GM12878 (cell line): Measurements from ENCODE around the gene PRKAG2. TPM values are rescaled to one million over a fixed set of nuclear protein-coding genes. Genes with fewer than 3 reads are reported as not detected.

Experiments
- ATAC-seq: fragments of 200-7000 bp; cut with Tn5 transposase; 3 replicates; pipeline ENCODE4 v1.9.1; 2020; ENCODE audit warnings: mild to moderate bottlenecking, moderate library complexity
- BruUV-seq: library from RNA; stranded (reverse); fragments of 400-500 nt; replicated peaks from 2 replicates; lab custom pipeline; 2021; lab: Mats Ljungman, UMichigan
- CTCF ChIA-PET: fragments of 300-600 bp; sonication (Branson Sonifier 250); formaldehyde crosslinking; extraction: SDS; loops from one replicate; lab custom pipeline; 2021; ENCODE audit warnings: inconsistent platforms; lab: Yijun Ruan, JAX
- POLR2A ChIA-PET: fragments of 350-600 bp; formaldehyde crosslinking; extraction: SDS; loops from one replicate; lab custom pipeline; 2021; ENCODE audit warnings: inconsistent platforms; lab: Charles Lee
- RAD21 ChIA-PET: fragments of 300-600 bp; sonication (Branson Sonifier 250); formaldehyde crosslinking; loops from one replicate; lab custom pipeline; 2023; ENCODE audit warnings: antibody characterized with exemption; ENCODE audit not compliant: unreplicated experiment; lab: Charles Lee
- SMC1A ChIA-PET: fragments of 300-600 bp; sonication (Branson Sonifier 250); formaldehyde crosslinking; loops from one replicate; lab custom pipeline; 2023; ENCODE audit not compliant: unreplicated experiment, uncharacterized antibody; lab: Charles Lee
- DNase-seq: peaks from one replicate; pipeline ENCODE4 v3.0.0-alpha.2; 2011; ENCODE audit warnings: low read depth, low spot score
- FAIRE-seq: peaks from 3 replicates; lab custom pipeline; 2011; peaks lifted over from hg19 to GRCh38; lab: Jason Lieb, UNC
- H2AFZ ChIP-seq: 2 replicates; pipeline ENCODE4 v1.6.0; 2011; ENCODE audit warnings: low read depth, low read length, control low read depth; ENCODE audit not compliant: control insufficient read depth
- H3K27ac ChIP-seq: 2 replicates; pipeline ENCODE4 v1.5.1; 2011; ENCODE audit warnings: control low read depth; ENCODE audit not compliant: control insufficient read depth, insufficient read depth
- H3K27me3 ChIP-seq, 2 experiments: replicated peaks in 1 of 2; 2 replicates each; pipeline versions ENCODE4 v1.6.0 to v1.6.1; 2011; ENCODE audit warnings: low read length in 1 of 2; ENCODE audit not compliant: control insufficient read depth in 2 of 2, insufficient read depth in 2 of 2
- H3K36me3 ChIP-seq, 2 experiments: 2 replicates each; pipeline ENCODE4 v1.5.1; 2011; ENCODE audit warnings: low read length in 1 of 2; ENCODE audit not compliant: control insufficient read depth in 2 of 2, insufficient read depth in 2 of 2
- H3K4me1 ChIP-seq: 2 replicates; pipeline ENCODE4 v1.6.1; 2011; ENCODE audit warnings: mild to moderate bottlenecking, low read length, moderate library complexity, mixed read lengths; ENCODE audit not compliant: control insufficient read depth, insufficient read depth
- H3K4me2 ChIP-seq: 2 replicates; pipeline ENCODE4 v1.6.0; 2011; ENCODE audit warnings: control low read depth; ENCODE audit not compliant: control insufficient read depth, insufficient read depth
- H3K4me3 ChIP-seq: fragments of 200-600 bp; sonication (generic); 2 replicates; pipeline ENCODE4 v1.5.1; 2016
- H3K79me2 ChIP-seq: 2 replicates; pipeline ENCODE4 v1.6.0; 2011; ENCODE audit warnings: low read length; ENCODE audit not compliant: control insufficient read depth, insufficient read depth
- H3K9ac ChIP-seq: 2 replicates; pipeline ENCODE4 v1.8.0; 2011; ENCODE audit warnings: low read length, control low read depth, mixed read lengths; ENCODE audit not compliant: control insufficient read depth, insufficient read depth
- H3K9me3 ChIP-seq: replicated peaks from 3 replicates; pipeline ENCODE4 v1.5.1; 2011; ENCODE audit warnings: mild to moderate bottlenecking, low read length; ENCODE audit not compliant: control insufficient read depth, insufficient read depth
- H4K20me1 ChIP-seq: 2 replicates; pipeline ENCODE4 v1.6.0; 2011; ENCODE audit not compliant: control insufficient read depth, insufficient read depth
- BHLHE40 ChIP-seq, 2 experiments: fragments of 450-650 bp in 1 of 2; IDR thresholded peaks; 2 replicates each; pipeline ENCODE4 v1.6.1; 2011 to 2017; ENCODE audit warnings: low read depth in 2 of 2, borderline replicate concordance in 1 of 2, improper control_type of control experiment in 1 of 2, low read length in 1 of 2, mild to moderate bottlenecking in 1 of 2
- BRCA1 ChIP-seq: IDR thresholded peaks from 2 replicates; pipeline ENCODE4 v1.6.1; 2011; ENCODE audit warnings: low read depth, low read length, improper control_type of control experiment
- ETV6 ChIP-seq, 2 experiments: fragments of 450-650 bp in 1 of 2; IDR thresholded peaks in 1 of 2; conservative IDR thresholded peaks in 1 of 2; 2 replicates each; pipeline ENCODE4 v1.6.1; 2014; ENCODE audit warnings: antibody characterized with exemption in 1 of 2, borderline replicate concordance in 1 of 2, low read depth in 1 of 2, mild to moderate bottlenecking in 1 of 2, moderate library complexity in 1 of 2
- NRF1 ChIP-seq: conservative IDR thresholded peaks from 2 replicates; pipeline ENCODE4 v1.6.1; 2011; ENCODE audit warnings: mild to moderate bottlenecking, low read depth, low read length, improper control_type of control experiment
- POLR2AphosphoS2 ChIP-seq: IDR thresholded peaks from 2 replicates; pipeline ENCODE4 v1.6.1; 2011; ENCODE audit warnings: low read depth, mild to moderate bottlenecking, low read length, improper control_type of control experiment, moderate library complexity
- SP1 ChIP-seq: IDR thresholded peaks from one replicate; pipeline ENCODE4 v1.6.1; 2011; ENCODE audit warnings: low read depth, low read length
- WGBS: methylation state at CpG from one replicate; pipeline ENCODE4 v1.1.6; 2016; ENCODE audit warnings: low lambda C conversion rate; ENCODE audit not compliant: insufficient replicate concordance, insufficient coverage; ENCODE audit errors: missing lambda C conversion rate; 5-methylcytosine and 5-hydroxymethylcytosine counted together
- in situ Hi-C: fragments of 300-500 bp; cut with MboI; formaldehyde crosslinking; loops from 9 replicates; pipeline ENCODE4 v1.14.3; 2018; ENCODE audit warnings: mixed read lengths
- intact Hi-C: fragments of 100-400 bp; cut with micrococcal nuclease; formaldehyde crosslinking; loops from one replicate; pipeline ENCODE4 v1.14.2; 2022; ENCODE audit not compliant: unreplicated experiment
- polyA plus RNA-seq, 11 experiments: library from polyadenylated mRNA; depleted of rRNA in 4 of 11; unstranded in 6 of 11; stranded (reverse) in 5 of 11; fragments of >200 nt; fragmentation: Nextera tagmentation in 4 of 11; fragmentation: Illumina TruSeq in 1 of 11; extraction: Ambion mirVana in 4 of 11; extraction: Trizol in 1 of 11; gene quantifications; 1 replicate in 1 of 11; 2 replicates in 10 of 11; pipeline versions ENCODE4 v1.2.1 to v1.2.3, GENCODE V29; 2011 to 2016; ENCODE audit warnings: inconsistent platforms in 2 of 11, missing spikeins in 2 of 11, low read depth in 1 of 11
- total RNA-seq, 4 experiments: library from RNA; depleted of rRNA in 3 of 4; stranded (reverse); fragments of >200 nt in 3 of 4; fragmentation: Illumina TruSeq in 1 of 4; extraction: Trizol in 1 of 4; gene quantifications; 2 replicates each; pipeline versions ENCODE4 v1.2.1 to v1.2.3, GENCODE V29; 2013 to 2021
- TF ChIP-seq, protein P1 (sequence below): IDR thresholded peaks from 2 replicates; pipeline ENCODE4 v1.6.1; 2012; ENCODE audit warnings: low read length, inconsistent platforms

Gene PRKAG2
- total and polyA plus RNA-seq, 10 of the 15 experiments (the other 5 are each of a cell fraction or from before 2014, with no cell fraction given) = 3.4 to 8.9 (median 6.8) TPM

DNA sequence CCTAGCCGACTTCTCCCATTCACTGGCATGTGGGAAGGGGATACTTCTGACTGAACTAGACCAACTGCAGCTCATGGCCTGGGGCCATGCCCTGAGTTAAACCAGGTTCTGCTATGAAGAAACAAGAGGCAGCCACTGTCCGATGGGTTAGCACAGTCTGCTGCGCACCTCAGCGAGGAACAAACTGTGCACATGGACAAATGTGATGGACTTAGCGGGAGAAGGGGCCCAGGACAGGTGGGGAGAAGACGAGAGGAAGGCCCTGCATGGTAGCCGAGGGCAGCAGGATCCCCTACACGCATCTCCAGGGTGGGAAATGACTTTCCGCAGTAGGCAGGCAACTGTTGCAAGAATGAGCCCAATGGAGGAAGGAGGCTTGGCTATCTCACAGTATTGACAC is 115.0 kb downstream of the PRKAG2 start:
- Histone ChIP-seq H3K4me2 (no peak overlapping the region), H3K4me1 (no peaks in the 10 kb centered on the region), H4K20me1 (no peaks in the 10 kb centered on the region), H3K79me2 (no peaks in the 10 kb centered on the region), H3K27ac (no peak overlapping the region), H3K4me3 (no peak overlapping the region), H3K36me3 (no peaks in the 10 kb centered on the region), H2AFZ (no peak overlapping the region), H3K9ac (no peak overlapping the region), H3K9me3 (no peaks in the 10 kb centered on the region; the same call in 1 of the 3 replicates), H3K27me3 (no peaks in the 10 kb centered on the region; a peak in 1 of 4 replicates)
- DNase-seq (no peak), FAIRE-seq (no peak), ATAC-seq (no peak)
- in situ Hi-C loops = no loop called here
- POLR2A ChIA-PET = no interaction called here
- TF ChIP-seq ETV6 (conservative IDR thresholded peaks at IDR 0.05 in 1 of 2, IDR thresholded peaks at IDR 0.05 in 1 of 2; ENCODE audit: borderline replicate concordance in 1 of 2, low read depth in 1 of 2) (no peak), BRCA1 (no peak), POLR2AphosphoS2 (no peak), NRF1 (no peak), BHLHE40 (IDR thresholded peaks at IDR 0.05; ENCODE audit: borderline replicate concordance in 1 of 2, low read depth in 2 of 2, low read length in 1 of 2) (no peak), SP1 (no peak)
- TF ChIP-seq, protein P1, sequence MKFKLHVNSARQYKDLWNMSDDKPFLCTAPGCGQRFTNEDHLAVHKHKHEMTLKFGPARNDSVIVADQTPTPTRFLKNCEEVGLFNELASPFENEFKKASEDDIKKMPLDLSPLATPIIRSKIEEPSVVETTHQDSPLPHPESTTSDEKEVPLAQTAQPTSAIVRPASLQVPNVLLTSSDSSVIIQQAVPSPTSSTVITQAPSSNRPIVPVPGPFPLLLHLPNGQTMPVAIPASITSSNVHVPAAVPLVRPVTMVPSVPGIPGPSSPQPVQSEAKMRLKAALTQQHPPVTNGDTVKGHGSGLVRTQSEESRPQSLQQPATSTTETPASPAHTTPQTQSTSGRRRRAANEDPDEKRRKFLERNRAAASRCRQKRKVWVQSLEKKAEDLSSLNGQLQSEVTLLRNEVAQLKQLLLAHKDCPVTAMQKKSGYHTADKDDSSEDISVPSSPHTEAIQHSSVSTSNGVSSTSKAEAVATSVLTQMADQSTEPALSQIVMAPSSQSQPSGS = no peak
- WGBS = 81% methylated on average over 9 of the region's 9 CpGs
- no TSS peak for BruUV-seq
- intact Hi-C loops = no loop called here
- SMC1A ChIA-PET = no interaction called here
- CTCF ChIA-PET = interaction anchor here (1.3 kb wide), 1 partner anchor 396 kb away, joined by 3 read pairs; no protein-coding TSS in a partner anchor
- RAD21 ChIA-PET = interaction anchor here (0.7 kb wide), 1 partner anchor 21 kb away, joined by 3 read pairs; no protein-coding TSS in a partner anchor
